Measurements from ENCODE around the gene KRT36.

DNA sequence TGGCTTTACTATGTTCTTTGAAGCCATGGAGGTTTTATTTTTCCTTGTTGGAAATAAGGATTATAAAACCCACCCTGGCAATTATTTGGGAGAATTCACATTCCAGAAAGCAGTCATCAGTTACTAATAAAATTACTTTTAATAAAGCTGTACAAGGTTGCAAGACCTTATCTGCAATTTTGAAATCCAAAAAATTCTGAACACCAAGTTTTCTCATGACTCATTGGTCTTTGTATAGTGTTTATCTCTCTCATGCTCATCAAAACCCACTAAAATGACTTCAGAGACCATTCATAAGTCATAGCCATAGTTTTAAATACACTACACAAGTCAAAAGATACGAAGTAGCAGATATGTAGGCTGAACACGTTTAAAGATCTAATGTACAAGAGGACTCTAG, 42.9 kb downstream of the KRT36 start:
- TF ChIP-seq, protein P1, sequence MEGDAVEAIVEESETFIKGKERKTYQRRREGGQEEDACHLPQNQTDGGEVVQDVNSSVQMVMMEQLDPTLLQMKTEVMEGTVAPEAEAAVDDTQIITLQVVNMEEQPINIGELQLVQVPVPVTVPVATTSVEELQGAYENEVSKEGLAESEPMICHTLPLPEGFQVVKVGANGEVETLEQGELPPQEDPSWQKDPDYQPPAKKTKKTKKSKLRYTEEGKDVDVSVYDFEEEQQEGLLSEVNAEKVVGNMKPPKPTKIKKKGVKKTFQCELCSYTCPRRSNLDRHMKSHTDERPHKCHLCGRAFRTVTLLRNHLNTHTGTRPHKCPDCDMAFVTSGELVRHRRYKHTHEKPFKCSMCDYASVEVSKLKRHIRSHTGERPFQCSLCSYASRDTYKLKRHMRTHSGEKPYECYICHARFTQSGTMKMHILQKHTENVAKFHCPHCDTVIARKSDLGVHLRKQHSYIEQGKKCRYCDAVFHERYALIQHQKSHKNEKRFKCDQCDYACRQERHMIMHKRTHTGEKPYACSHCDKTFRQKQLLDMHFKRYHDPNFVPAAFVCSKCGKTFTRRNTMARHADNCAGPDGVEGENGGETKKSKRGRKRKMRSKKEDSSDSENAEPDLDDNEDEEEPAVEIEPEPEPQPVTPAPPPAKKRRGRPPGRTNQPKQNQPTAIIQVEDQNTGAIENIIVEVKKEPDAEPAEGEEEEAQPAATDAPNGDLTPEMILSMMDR (IDR thresholded peaks at IDR 0.05): no peak
- TF ChIP-seq ZFX (IDR thresholded peaks at IDR 0.05; ENCODE audit: borderline replicate concordance): no peak
